ENCODE results near the gene ZNF776.

GRCh38 chr19:57719424-57719823 lies 27.2 kb upstream of the ZNF776 start:
- TF ChIP-seq EP300 (IDR thresholded peaks at IDR 0.05) (no peak), CTCF (IDR thresholded peaks at IDR 0.05) (no peak)
